ENCODE results near the gene FAM9C.

The FAM9C gene

DNA sequence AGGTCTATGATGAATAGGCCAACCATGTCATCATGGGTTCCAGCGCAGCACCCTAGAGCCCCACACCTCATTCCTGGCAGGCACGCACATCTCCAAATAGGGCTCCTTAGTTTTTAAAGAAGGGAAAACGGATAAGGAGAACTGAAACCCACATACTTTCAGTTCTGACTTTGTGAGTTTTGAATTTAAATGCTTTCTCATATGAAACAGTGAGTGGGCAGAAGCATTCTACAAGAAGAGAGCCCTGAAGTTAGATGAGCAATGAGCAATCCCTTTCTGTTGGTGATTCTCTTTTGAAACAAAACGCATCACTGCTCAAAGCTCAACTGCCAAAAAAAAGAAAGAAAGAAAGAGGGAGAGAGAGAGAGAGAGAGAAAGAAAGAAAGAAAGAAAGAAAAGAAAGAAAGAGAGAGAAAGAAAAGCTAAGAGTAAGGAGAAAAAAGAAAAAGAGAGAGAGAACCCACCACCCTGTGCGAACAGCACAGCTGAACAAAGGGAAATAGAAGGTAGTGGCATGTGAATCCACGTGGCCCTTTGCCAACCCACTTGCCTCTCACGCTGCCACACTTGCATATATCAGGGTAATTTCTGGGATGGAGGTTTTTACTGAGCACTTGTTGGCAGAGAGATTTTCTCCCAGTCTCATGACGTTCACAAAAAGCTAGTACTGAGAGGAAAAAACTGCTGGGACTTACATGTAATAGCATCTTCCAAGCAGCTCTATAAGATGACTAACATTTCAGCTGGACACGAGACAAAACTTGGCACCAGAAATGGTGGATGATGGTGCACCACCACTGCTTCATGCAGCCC is 38.6 kb downstream of the FAM9C start:
- no peak overlapping the region for H3K4me2 ChIP-seq (ENCODE audit: low read length, poor library complexity, severe bottlenecking)

DNA sequence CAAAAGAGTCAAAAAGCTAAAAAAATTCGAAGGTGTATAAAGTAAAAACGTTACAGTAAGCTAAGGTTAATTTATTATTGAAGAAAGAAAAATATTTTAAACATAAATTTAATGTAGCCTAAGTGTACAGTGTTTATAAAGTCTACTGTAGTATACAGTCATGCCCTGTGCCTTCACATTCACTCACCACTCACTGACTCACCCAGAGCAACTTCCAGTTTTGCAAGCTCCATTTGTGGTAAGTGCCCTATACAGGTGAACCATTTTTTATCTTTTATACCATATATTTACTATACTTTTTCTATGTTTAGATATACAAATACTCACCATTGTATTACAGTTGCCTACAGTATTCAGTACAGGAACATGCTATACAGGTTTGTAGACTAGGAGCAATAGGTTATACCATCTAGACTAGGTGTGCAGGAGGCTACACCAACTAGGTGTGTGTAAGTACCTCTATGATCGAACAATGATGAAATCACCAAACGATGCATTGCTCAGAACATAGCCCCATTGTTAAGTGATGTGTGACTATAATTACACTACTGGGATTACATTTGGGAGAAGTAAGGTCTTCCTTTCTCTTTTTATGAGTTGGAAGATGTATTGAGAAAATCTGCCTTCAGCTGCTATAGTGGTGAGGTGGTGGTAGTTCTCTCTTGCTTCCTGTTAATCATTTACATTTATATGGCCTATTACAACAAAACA is 42.3 kb downstream of the FAM9C start:
- no peak overlapping the region for H3K4me3 ChIP-seq (ENCODE audit: insufficient read depth in 1 of 2, low read depth in 1 of 2, low read length in 2 of 2)
- H3K4ac ChIP-seq (ENCODE audit: low read depth in 1 of 2, low read length in 2 of 2): no peak overlapping the region
- H2BK12ac ChIP-seq (ENCODE audit: low read length in 2 of 2): no peak overlapping the region
- H4K8ac ChIP-seq (ENCODE audit: low read length): no peak overlapping the region
- H3K4me2 ChIP-seq (ENCODE audit: low read length, poor library complexity, severe bottlenecking): no peak overlapping the region
- WGBS: no CpG with 5 or more reads among the region's 4 CpGs
- H3K4me1 ChIP-seq (ENCODE audit: control insufficient read depth, insufficient read depth, low read depth, low read length): no peaks in the 10 kb centered on the region
- no peak overlapping the region for H2AK5ac ChIP-seq (ENCODE audit: low read length, severe bottlenecking)
- H2BK120ac ChIP-seq (ENCODE audit: low read depth, low read length): no peak overlapping the region
- peaks cover 0 to 13% of the 10 kb centered on the region in 2 experiments for H3K27me3 ChIP-seq (ENCODE audit: control insufficient read depth in 1 of 2, insufficient read depth in 1 of 2, low read length in 2 of 2)
- H3K79me1 ChIP-seq (replicated peaks; ENCODE audit: low read length, poor library complexity, severe bottlenecking): no peaks in the 10 kb centered on the region
- DNase-seq: no peak
- no peak overlapping the region for H4K91ac ChIP-seq (ENCODE audit: low read length)
- no peak overlapping the region for H3K23ac ChIP-seq (ENCODE audit: low read length in 2 of 2)
- no peak overlapping the region for H3K14ac ChIP-seq (ENCODE audit: low read length in 2 of 2)
- H2BK5ac ChIP-seq (ENCODE audit: low read depth, low read length, poor library complexity, severe bottlenecking): no peak overlapping the region
- peak overlapping the region; percentile 65 for H3K27ac ChIP-seq (ENCODE audit: low read length, poor library complexity, severe bottlenecking)
- no peaks in the 10 kb centered on the region for H3K9me3 ChIP-seq (ENCODE audit: control insufficient read depth, low read length)
- H3K18ac ChIP-seq (ENCODE audit: low read depth in 1 of 2, low read length in 2 of 2): no peak overlapping the region
- H3K9ac ChIP-seq (ENCODE audit: low read length): no peak overlapping the region
- H2AFZ ChIP-seq (ENCODE audit: low read depth, low read length): no peak overlapping the region
- no peaks in the 10 kb centered on the region for H3K36me3 ChIP-seq (ENCODE audit: control insufficient read depth in 1 of 2, insufficient read depth in 2 of 2, low read depth in 1 of 2, low read length in 2 of 2)
- H2BK15ac ChIP-seq (ENCODE audit: low read depth, poor library complexity, severe bottlenecking): no peak overlapping the region

More for the DNA sequence above, 38.6 kb downstream of the FAM9C start:
- peak overlapping the region in 1 of 2 experiments; percentile 36 for H3K4me3 ChIP-seq (ENCODE audit: insufficient read depth in 1 of 2, low read depth in 1 of 2, low read length in 2 of 2)
- H3K27ac ChIP-seq (ENCODE audit: low read length, poor library complexity, severe bottlenecking): no peak overlapping the region
- H3K27me3 ChIP-seq (ENCODE audit: control insufficient read depth in 1 of 2, insufficient read depth in 1 of 2, low read length in 2 of 2): no peaks in the 10 kb centered on the region
- no peak overlapping the region for H2BK120ac ChIP-seq (ENCODE audit: low read depth, low read length)
- no peak overlapping the region for H3K14ac ChIP-seq (ENCODE audit: low read length in 2 of 2)
- no peak overlapping the region for H2AFZ ChIP-seq (ENCODE audit: low read depth, low read length)
- H2BK5ac ChIP-seq (ENCODE audit: low read depth, low read length, poor library complexity, severe bottlenecking): no peak overlapping the region
- no peak overlapping the region for H3K18ac ChIP-seq (ENCODE audit: low read depth in 1 of 2, low read length in 2 of 2)
- H3K36me3 ChIP-seq (ENCODE audit: control insufficient read depth in 1 of 2, insufficient read depth in 2 of 2, low read depth in 1 of 2, low read length in 2 of 2): no peaks in the 10 kb centered on the region
- no peak overlapping the region for H3K23ac ChIP-seq (ENCODE audit: low read length in 2 of 2)
- H2BK12ac ChIP-seq (ENCODE audit: low read length in 2 of 2): no peak overlapping the region
- H3K9ac ChIP-seq (ENCODE audit: low read length): peak overlapping the region; percentile 77
- no peak overlapping the region for H3K4ac ChIP-seq (ENCODE audit: low read depth in 1 of 2, low read length in 2 of 2)
- H2AK5ac ChIP-seq (ENCODE audit: low read length, severe bottlenecking): no peak overlapping the region
- DNase-seq: no peak
- H2BK15ac ChIP-seq (ENCODE audit: low read depth, poor library complexity, severe bottlenecking): no peak overlapping the region
- no peak overlapping the region for H4K8ac ChIP-seq (ENCODE audit: low read length)
- no peaks in the 10 kb centered on the region for H3K4me1 ChIP-seq (ENCODE audit: control insufficient read depth, insufficient read depth, low read depth, low read length)
- no peak overlapping the region for H4K91ac ChIP-seq (ENCODE audit: low read length)
- 93% methylated on average over 6 of the region's 9 CpGs for WGBS
- no peaks in the 10 kb centered on the region for H3K9me3 ChIP-seq (ENCODE audit: control insufficient read depth, low read length)
- H3K79me1 ChIP-seq (replicated peaks; ENCODE audit: low read length, poor library complexity, severe bottlenecking): no peaks in the 10 kb centered on the region

DNA sequence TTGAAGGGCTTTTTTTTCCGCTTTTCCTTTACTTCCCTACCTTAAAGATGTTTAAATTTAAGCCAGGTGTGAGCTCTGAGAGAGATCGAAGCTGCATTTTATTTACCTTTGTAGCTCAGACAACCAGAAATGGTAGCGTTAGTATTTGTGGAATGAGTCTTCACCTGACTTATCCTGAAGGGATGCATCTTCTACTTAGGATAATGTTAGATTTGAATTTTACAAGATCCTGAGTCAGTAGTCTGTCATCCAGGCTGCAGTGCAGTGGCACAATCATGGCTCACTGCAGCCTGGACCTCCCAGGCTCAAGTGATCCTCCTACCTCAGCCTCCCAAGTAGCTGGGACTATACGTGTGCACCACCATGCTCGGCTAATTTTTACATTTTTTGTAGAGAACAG is 43.3 kb downstream of the FAM9C start:
- Histone ChIP-seq H2BK5ac (ENCODE audit: low read depth, low read length, poor library complexity, severe bottlenecking) (no peak overlapping the region), H2BK15ac (ENCODE audit: low read depth, poor library complexity, severe bottlenecking) (no peak overlapping the region), H2AK5ac (ENCODE audit: low read length, severe bottlenecking) (no peak overlapping the region), H3K9ac (ENCODE audit: low read length) (no peak overlapping the region), H4K8ac (ENCODE audit: low read length) (no peak overlapping the region), H3K4me2 (ENCODE audit: low read length, poor library complexity, severe bottlenecking) (no peak overlapping the region), H2BK12ac (ENCODE audit: low read length in 2 of 2) (peak overlapping the region in 1 of 2 experiments; percentile 52), H4K91ac (ENCODE audit: low read length) (no peak overlapping the region), H3K36me3 (ENCODE audit: control insufficient read depth in 1 of 2, insufficient read depth in 2 of 2, low read depth in 1 of 2, low read length in 2 of 2) (no peaks in the 10 kb centered on the region), H3K4me1 (ENCODE audit: control insufficient read depth, insufficient read depth, low read depth, low read length) (no peaks in the 10 kb centered on the region), H3K4ac (ENCODE audit: low read depth in 1 of 2, low read length in 2 of 2) (no peak overlapping the region), H2BK120ac (ENCODE audit: low read depth, low read length) (no peak overlapping the region), H3K18ac (ENCODE audit: low read depth in 1 of 2, low read length in 2 of 2) (peak overlapping the region in 1 of 2 experiments; percentile 12), H3K27me3 (ENCODE audit: control insufficient read depth in 1 of 2, insufficient read depth in 1 of 2, low read length in 2 of 2) (peaks cover 0 to 18% of the 10 kb centered on the region in 2 experiments), H2AFZ (ENCODE audit: low read depth, low read length) (no peak overlapping the region), H3K9me3 (ENCODE audit: control insufficient read depth, low read length) (no peaks in the 10 kb centered on the region), H3K23ac (ENCODE audit: low read length in 2 of 2) (no peak overlapping the region), H3K27ac (ENCODE audit: low read length, poor library complexity, severe bottlenecking) (no peak overlapping the region), H3K14ac (ENCODE audit: low read length in 2 of 2) (no peak overlapping the region), H3K4me3 (ENCODE audit: insufficient read depth in 1 of 2, low read depth in 1 of 2, low read length in 2 of 2) (no peak overlapping the region), H3K79me1 (replicated peaks; ENCODE audit: low read length, poor library complexity, severe bottlenecking) (no peaks in the 10 kb centered on the region)
- 96% methylated on average over 4 of the region's 5 CpGs for WGBS
- DNase-seq: no peak

DNA sequence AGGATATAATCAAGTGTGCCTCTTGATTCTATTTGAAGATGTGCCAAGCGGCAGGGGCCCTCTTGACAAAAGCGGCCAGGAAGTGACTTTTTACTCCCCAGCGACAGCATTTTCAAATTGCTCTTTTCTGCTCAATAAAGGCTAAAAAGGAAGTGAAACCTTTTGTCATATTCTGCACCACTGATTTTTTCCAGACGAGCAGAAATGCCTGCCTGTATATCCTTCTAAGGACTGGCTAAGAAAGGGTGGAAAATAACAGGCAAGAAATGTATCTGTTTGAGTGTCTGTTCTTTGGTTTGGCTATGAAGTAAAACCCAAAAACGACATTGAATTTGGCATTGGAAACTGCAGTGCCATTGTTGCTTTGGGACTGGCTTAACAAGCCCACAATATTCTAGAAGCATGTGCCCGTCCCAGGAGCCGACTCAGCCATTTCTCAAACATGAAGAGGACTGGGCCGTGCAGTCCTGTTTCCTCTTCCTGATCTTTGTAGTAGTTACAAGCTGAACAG is 44.1 kb downstream of the FAM9C start:
- H3K4me3 ChIP-seq (ENCODE audit: insufficient read depth in 1 of 2, low read depth in 1 of 2, low read length in 2 of 2): no peak overlapping the region
- no peaks in the 10 kb centered on the region for H3K79me1 ChIP-seq (replicated peaks; ENCODE audit: low read length, poor library complexity, severe bottlenecking)
- no peak overlapping the region for H3K9ac ChIP-seq (ENCODE audit: low read length)
- peak overlapping the region in 1 of 2 experiments; percentile 24 for H3K18ac ChIP-seq (ENCODE audit: low read depth in 1 of 2, low read length in 2 of 2)
- DNase-seq: no peak
- no peak overlapping the region for H3K4me2 ChIP-seq (ENCODE audit: low read length, poor library complexity, severe bottlenecking)
- no peak overlapping the region for H2BK15ac ChIP-seq (ENCODE audit: low read depth, poor library complexity, severe bottlenecking)
- H2BK5ac ChIP-seq (ENCODE audit: low read depth, low read length, poor library complexity, severe bottlenecking): no peak overlapping the region
- no peaks in the 10 kb centered on the region for H3K36me3 ChIP-seq (ENCODE audit: control insufficient read depth in 1 of 2, insufficient read depth in 2 of 2, low read depth in 1 of 2, low read length in 2 of 2)
- H3K27me3 ChIP-seq (ENCODE audit: control insufficient read depth in 1 of 2, insufficient read depth in 1 of 2, low read length in 2 of 2): peaks cover 0 to 18% of the 10 kb centered on the region in 2 experiments
- peak overlapping the region; percentile 27 for H2AFZ ChIP-seq (ENCODE audit: low read depth, low read length)
- no peak overlapping the region for H2AK5ac ChIP-seq (ENCODE audit: low read length, severe bottlenecking)
- H3K4ac ChIP-seq (ENCODE audit: low read depth in 1 of 2, low read length in 2 of 2): no peak overlapping the region
- no peak overlapping the region for H2BK12ac ChIP-seq (ENCODE audit: low read length in 2 of 2)
- no peak overlapping the region for H3K14ac ChIP-seq (ENCODE audit: low read length in 2 of 2)
- no peak overlapping the region for H4K8ac ChIP-seq (ENCODE audit: low read length)
- WGBS: 35% methylated on average over 7 of the region's 8 CpGs
- H3K23ac ChIP-seq (ENCODE audit: low read length in 2 of 2): no peak overlapping the region
- H3K9me3 ChIP-seq (ENCODE audit: control insufficient read depth, low read length): no peaks in the 10 kb centered on the region
- no peak overlapping the region for H2BK120ac ChIP-seq (ENCODE audit: low read depth, low read length)
- H4K91ac ChIP-seq (ENCODE audit: low read length): no peak overlapping the region
- no peak overlapping the region for H3K27ac ChIP-seq (ENCODE audit: low read length, poor library complexity, severe bottlenecking)
- H3K4me1 ChIP-seq (ENCODE audit: control insufficient read depth, insufficient read depth, low read depth, low read length): no peaks in the 10 kb centered on the region
